Measurements from ENCODE around the gene ZDHHC14.
A peak's percentile ranks its signal among the peaks of the same experiment; 100 is the strongest.
"Not testable (repeated sequence)": the region's sequence is repeated elsewhere in the genome, so short reads cannot be mapped to it uniquely, and the experiment has no call there.

Gene ZDHHC14

DNA sequence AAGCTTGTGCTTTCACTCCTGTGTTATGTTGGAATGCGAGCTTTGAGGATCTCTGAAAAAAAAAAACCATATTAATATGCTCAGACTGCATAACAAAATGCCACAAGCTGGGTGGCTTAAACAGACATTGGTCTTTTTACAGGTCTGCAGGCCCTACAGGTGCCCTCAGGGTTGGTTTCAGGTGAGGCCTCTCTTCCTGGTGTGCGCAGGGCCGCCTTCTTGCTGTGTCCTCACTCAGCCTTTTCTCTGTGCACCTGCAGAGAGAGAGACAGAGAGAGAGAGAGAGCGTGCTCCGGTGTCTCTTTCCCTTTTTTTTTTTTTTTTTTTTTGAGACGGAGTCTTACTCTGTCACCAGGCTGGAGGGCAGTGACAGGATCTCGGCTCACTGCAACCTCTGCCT is 327.9 kb downstream of the ZDHHC14 start:
- DNase-seq = no peak

GRCh38 chr6:157709555-157709954 is 328.6 kb downstream of the ZDHHC14 start:
- DNase-seq = no peak

GRCh38 chr6:157710604-157711003 is 329.6 kb downstream of the ZDHHC14 start:
- no peak for DNase-seq

DNA sequence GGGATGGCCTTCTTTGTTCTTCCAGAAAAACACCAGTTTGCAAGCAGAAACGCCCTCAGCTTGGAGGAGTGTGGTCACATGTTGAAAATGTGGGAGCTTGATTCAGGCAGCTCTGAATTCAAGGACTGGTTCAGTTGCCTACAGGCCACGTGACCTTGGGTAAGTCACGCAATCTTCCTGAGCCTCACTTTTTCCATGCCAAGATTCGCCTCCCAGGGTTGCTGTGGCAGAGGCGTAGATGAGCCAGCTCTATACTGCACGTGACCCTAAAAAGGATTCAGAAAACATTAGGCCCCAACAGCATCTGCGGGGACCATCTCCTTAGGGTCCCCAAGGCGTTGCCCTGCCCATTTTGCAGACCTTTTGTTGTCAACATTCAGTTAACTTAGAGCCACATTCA is 330.1 kb downstream of the ZDHHC14 start:
- no peak for DNase-seq

DNA sequence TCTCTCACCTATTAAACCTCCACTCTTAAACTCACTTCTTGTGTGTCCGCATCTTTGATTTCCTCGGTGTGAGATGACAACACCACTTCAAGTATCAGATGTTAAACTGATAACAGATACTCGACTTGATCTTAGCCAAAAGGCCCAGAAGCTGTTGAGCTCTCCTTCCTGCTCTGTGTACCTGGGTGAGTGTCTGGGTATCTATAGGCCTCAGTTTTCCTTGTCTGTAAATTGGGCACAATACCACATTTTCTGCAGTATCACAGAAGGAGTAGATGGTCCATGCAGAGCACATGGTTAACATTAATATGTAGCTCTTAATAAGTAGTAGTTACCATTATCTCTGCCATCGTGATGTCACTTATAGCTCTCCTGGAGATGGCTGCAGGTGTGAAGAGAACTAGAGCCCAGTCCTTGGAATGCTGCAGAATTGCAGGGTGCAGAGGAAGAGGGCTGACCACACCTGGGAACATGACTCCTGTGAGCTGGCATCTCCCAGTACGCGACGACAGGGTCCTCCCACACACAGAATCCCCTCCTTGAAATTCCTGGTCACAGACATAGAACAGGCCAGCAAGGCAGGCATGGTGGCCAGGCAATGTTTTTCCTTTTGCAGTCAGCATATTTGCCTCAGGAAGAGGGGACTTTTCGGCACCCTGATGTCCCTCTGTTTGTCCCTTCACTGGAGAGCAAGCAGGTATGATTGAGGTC is 331.8 kb downstream of the ZDHHC14 start:
- no peak for DNase-seq

DNA sequence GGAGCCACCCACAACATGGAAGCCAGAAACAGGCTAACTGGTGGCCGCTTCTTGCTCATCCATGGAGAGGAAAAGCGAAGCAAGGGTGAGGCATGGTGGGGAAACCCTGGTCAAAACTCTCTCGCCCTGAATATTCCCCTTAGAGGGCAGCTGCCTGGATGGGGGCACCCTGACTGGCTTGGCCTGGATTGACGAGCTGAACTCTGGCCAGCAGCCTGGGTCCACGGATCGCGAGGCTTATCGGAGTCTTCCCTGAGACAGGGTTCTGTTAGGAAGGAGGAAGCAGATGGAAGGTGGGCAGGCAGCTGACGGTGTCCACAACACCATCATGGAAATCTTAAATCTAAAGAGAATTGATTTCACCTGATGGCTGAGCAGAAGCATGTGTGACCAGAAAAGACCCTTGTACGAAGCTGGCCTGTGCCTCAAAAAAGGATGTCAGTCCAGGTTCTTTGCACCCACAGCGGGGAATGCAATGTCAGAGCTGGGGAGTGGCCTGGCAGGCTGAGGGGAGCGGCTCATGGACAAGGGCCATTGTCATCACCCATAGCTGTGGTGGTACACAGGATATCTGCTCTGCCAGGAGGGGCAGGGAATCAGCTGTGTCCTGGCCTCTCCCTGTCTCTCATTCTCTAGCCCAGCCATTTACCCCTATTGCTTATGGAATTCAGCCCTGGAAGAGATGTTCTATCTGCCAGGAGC is 332.6 kb downstream of the ZDHHC14 start:
- no peak for DNase-seq

DNA sequence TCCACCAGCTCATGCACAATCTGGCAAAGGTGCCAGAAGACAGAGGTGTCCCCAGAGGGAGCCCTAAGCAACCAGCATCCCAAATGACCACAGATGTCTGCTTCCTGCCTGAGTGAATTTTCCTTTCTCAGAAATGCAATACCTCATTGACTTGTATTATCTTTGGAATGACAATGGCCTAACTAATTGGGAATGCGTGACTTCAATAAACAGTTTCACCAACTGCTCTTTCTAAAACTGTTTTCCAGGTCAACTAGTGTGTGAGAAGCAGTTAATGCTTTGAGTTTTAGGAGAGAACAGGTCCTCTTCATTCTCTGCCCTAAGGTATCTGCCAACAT is 333.1 kb downstream of the ZDHHC14 start:
- peak in 1 of 2 experiments; percentile 29 for DNase-seq

GRCh38 chr6:157715728-157716164 is 334.8 kb downstream of the ZDHHC14 start:
- no peak for DNase-seq

DNA sequence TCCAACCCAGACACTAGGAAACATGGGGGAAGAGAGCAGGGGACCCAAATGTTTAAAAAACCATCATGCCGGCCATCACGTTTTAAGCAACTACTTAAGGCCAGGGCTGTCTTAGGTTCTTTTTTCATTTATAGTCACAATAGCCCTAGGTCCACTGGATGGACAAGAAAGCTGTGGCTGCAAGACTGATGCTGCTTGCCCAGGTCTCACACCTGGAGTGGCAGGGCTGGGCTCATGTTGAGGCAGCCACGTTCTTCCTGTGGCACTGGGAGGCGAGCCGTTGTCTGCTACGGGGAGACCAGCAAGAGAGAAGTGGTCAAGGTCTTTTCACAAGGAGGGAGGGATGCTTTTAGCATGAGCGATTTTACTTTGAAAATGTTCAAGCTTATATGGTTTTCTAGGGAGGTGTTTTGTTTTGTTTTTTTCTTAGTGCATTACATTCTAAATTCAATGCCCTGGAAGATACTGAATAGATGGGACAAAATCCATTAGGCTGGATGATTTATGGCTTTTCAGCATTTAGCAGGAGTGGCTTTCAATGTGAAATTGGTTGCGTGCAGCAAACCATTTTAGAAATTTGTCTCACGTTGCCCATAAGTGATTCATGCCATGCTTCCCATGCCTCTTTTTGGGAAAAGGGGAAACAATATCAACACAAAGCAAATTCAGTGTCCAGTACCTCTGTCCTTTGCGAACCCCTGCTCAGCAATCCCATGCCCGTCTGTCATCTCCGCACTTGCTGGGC is 335.4 kb downstream of the ZDHHC14 start:
- no peak for DNase-seq

DNA sequence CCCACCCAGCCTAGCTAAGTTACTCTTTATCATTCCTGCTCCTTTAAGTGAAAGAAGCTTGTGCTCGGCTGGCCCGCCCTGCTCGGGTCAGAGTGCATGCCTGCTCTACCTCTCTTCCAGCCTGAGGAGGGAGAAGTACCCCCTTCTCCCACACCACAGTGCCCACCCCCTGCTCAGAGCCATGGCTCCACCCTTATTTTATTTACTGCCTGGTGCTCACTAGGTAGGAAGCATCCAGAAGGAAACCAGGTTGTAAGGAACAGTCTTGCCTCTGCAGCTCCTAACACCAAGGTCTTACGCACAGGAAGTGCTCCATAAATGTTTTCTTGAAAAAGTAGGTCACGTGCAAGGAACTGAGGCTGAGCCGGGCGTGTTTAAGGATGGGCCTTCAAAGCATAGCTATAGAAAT is 336.4 kb downstream of the ZDHHC14 start:
- no peak for DNase-seq

DNA sequence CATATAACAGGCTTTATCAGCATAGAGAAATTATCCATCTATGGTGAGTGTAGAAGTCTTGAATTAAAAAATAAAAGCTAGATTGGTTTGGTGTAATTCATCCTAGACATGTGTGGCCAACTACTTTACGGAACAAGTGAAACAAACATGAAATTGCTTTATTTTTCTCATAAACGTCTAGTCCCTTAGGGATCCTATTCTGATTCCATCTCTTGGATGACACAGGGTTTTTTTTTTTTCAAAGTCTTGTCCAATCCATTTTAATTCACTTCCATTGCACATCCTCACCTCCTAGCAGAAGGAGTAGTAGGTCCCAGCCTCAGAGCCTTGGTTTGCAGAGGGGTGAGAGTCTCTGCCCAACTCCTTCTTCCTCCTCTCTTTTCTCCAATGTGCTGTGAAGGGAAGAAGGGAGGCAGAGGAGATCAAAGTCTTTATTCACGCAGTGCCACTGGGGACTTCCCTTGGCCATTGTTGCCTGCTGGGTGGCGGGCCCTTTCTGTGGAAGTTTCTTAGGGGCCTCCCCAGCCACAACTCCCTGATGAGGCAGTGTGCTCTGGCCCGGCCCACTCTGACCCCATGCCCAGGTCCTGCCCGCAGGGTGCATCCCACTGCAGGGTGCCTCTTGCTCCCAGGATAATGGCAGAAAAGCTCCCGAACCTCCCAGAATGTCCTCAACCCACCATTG is 337.7 kb downstream of the ZDHHC14 start:
- no peak for DNase-seq

DNA sequence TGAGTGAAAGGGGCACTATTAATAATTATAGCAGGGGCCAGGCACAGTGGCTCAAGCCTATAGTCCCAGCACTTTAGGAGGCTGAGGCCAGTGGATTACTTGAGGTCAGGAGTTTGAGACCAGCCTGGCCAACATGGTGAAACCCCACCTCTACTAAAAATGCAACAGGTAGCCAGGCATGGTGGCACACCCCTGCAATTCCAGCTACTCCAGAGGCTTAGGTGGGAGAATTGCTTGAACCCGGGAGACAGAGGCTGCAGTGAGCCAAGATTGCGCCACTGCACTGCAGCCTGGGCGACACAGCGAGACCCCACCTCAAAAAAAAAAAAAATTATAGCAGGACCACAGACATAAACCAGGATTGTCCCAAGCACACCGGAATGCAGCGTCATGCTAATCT is 340.0 kb downstream of the ZDHHC14 start:
- DNase-seq = not testable (repeated sequence)

- DNase-seq = no peak
Measured at GRCh38 chr6:157721426-157721825, 340.4 kb downstream of the ZDHHC14 start.

DNA sequence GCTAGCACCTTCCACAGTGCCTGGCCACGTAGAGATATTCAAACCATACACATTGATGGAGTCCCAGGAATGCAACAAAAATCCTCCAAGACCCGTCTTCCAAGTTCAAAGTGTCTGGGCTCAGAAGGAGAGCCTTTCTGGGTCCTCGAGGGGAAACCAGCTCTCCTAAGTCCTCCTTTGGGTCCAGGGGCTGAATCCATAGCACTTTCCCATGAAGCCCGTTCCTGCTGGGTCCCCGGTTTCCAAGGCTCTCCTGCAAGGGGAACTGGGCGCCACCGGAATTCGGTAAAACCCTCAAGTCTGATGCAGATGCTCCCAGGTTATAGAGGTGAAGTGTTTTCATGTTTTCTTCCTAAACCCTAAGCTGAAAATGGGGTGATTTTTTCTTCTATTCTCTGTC is 340.8 kb downstream of the ZDHHC14 start:
- no peak for DNase-seq

- no peak for DNase-seq
Measured at GRCh38 chr6:157723376-157723775, 342.4 kb downstream of the ZDHHC14 start.

DNA sequence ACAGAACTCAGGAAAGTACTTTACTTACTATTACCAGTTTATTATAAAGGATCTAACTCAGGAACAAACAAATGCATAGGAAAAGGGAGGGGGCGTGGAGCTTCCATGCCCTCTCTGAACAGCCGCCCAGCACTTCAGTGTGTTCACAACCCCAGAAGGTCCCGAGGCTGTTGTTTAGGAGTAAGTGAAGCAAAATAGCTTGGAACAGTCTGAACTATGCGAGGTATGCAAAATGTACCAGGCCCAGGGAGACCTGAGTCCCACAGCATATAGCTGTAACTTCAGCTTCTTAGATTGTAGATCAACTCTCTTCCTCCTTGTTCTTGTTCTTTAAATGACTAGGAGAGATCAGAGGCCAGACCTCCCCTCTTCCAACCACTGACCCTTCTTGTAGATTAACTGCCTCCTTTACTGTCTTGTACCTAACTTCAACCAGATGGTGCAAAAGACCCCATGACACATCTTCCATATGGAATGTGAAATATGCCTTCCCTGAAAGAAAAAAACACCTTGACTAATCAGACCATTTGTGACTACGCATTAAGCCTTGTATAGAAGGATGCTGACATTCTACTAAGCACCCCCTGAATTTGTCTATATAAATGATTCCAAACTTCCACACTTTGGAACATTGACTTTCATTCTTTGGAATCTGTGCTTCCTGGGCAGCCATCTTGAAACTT is 343.3 kb downstream of the ZDHHC14 start:
- DNase-seq = no peak

- peak in 1 of 2 experiments; percentile 19 for DNase-seq
Measured at GRCh38 chr6:157724960-157725741, 344.2 kb downstream of the ZDHHC14 start.

- no peak for DNase-seq
Measured at GRCh38 chr6:157725836-157726235, 344.8 kb downstream of the ZDHHC14 start.

GRCh38 chr6:157726892-157727628 is 346.1 kb downstream of the ZDHHC14 start:
- no peak for DNase-seq
